ENCODE data around the gene SLF2.
A peak's percentile ranks its signal among the peaks of the same experiment; 100 is the strongest.
"Not testable (repeated sequence)": the region's sequence is repeated elsewhere in the genome, so short reads cannot be mapped to it uniquely, and the experiment has no call there.

Gene SLF2

GRCh38 chr10:100874702-100875483 lies 37.9 kb upstream of the SLF2 start:
- no peak overlapping the region for H3K4me3 Mint-ChIP-seq
- ATAC-seq (replicated peaks) (no peak), DNase-seq (no peak)
- peaks cover 0 to 2% of the 10 kb centered on the region in 2 donors for H3K4me1 Mint-ChIP-seq
- no peaks in the 10 kb centered on the region for H3K36me3 Mint-ChIP-seq
- H3K27ac Mint-ChIP-seq = no peak overlapping the region
- no peaks in the 10 kb centered on the region for H3K9me3 Mint-ChIP-seq
- peaks cover 44 to 64% of the 10 kb centered on the region in 2 donors for H3K27me3 Mint-ChIP-seq

DNA sequence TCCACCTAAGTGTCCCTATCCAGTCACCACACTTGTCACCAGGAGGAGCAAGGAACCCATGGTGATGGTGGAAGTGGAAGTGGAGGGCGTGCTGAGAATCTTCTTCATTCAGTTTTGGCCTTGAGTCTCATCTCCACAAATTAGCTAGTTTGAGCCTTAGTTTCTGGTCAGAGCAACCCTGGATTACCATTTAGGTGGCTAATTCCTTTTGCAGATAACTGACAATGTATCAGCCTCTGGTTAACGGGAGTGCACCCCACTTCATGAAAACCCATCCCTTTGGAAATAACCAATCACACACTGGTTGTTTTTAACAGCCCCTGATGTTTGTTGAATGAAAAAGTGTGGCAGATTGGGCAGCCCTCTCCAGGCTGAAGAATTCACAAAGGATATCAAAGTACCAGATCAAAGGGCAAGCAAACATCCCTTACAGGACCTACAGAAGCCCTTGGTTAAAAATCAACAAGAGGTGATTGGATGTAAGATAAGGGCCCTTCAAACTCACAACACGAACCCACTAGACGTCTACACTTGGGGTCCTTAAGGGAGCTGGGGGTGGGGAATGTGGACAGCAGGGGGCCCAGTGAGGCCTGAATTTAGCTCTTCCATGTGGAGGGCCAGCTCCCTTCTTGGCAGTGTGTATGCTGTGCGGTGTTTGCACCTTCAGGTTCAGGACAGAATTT lies 37.1 kb upstream of the SLF2 start:
- Mint-ChIP-seq H3K9me3 (no peaks in the 10 kb centered on the region), H3K27me3 (peaks cover 44 to 64% of the 10 kb centered on the region in 2 donors), H3K4me3 (no peak overlapping the region), H3K4me1 (peaks cover 0 to 2% of the 10 kb centered on the region in 2 donors), H3K27ac (no peak overlapping the region), H3K36me3 (no peaks in the 10 kb centered on the region)
- DNase-seq (no peak), ATAC-seq (replicated peaks) (no peak)

DNA sequence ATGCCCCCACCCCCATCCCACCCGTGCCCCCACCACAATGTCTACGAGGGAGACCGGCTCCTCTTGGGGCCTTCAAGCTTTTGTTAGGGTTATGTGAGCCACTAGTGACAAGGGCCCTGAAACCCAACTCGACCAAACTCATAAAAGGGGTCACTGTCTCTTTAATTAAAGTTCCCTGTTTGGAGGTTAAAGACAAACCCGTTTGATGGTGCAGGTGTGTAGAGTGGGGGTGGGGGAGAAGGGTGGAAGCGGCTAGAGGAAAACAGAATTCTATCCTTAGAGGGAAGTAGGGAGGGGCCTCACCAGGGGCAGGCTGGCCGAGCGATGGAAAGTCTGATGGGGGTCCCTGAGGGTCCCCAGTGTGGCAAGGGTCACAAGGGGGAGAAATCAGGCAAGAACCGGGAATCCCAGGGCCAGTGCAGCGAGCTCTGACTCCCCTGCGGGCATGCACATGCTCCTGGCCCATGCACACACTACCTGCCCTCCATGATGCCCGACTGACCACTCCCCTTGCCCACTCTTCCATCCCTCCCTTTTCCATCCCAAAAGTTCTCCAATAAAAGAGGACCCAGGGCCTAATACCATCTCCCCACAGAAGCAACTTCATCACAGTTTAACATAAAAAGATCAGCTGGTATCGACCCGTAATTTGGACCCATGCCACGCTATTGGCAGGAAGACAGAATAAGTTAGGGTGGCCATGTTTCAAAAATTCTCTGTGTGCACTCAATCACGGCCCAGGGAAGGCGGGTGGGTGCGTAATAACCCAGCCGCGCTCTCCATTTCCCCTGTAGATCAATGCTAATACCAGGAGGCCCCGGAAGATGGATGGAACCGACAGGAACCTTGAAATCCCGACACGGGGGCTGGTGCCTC lies 35.9 kb upstream of the SLF2 start:
- Mint-ChIP-seq H3K27me3 (peaks cover 44 to 69% of the 10 kb centered on the region in 2 donors), H3K4me1 (peaks cover 0 to 2% of the 10 kb centered on the region in 2 donors), H3K27ac (no peak overlapping the region), H3K36me3 (no peaks in the 10 kb centered on the region), H3K4me3 (no peak overlapping the region), H3K9me3 (no peaks in the 10 kb centered on the region)
- no peak for ATAC-seq (replicated peaks)
- no peak for DNase-seq

DNA sequence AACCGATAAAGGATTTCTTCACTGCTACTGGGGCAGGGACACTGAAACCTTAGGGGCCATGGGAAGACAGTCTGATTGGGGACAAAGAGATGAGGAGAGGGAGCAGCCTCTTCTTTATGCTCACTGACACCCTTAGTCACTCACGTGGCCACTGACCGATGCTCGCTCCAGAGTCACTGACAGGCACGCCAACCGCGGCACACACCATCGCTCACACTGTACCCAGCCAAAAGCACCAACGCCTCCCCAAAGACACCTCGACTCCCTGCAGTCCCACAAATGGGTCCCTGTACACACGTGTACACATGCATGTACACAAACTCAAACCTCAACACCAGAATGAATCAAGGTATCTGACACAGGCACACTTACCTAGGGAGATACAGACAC lies 35.3 kb upstream of the SLF2 start:
- Mint-ChIP-seq H3K4me3 (no peak overlapping the region), H3K4me1 (peaks cover 0 to 2% of the 10 kb centered on the region in 2 donors), H3K27me3 (peaks cover 47 to 73% of the 10 kb centered on the region in 2 donors), H3K9me3 (no peaks in the 10 kb centered on the region), H3K36me3 (no peaks in the 10 kb centered on the region), H3K27ac (no peak overlapping the region)
- ATAC-seq (replicated peaks) (no peak), DNase-seq (no peak)

DNA sequence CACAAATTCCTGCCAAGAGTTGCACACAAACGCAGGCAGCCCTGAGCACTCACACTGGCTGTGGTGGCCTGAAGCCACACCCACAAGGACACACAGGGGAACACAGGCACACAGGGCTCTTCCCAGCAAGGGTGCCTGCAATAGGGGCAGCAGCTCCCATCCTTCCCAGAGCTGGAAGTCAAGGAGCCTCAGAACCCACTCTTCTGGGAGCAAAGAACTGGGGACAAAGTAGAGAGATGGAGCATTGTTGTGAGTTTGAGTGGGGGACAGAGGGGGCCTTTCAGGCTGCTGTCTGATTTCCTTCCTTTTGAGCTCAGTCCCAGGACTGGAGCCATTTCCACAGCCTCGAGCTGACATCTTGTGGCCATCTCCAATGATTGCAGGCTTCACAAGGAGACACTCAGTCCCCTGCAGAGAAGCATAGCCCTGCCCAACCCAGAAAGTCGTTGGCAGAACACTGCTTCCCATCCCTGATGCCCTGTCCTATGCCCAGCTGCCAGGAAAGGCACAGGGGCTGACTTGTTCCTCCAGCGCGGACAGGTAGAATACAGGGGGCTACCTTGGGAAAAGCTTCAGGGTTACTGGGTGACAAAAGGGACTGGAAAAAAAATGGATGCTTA lies 34.4 kb upstream of the SLF2 start:
- no peaks in the 10 kb centered on the region for H3K36me3 Mint-ChIP-seq
- H3K27me3 Mint-ChIP-seq = peaks cover 44 to 71% of the 10 kb centered on the region in 2 donors
- peak; percentile 83 to 88 for ATAC-seq (replicated peaks)
- H3K9me3 Mint-ChIP-seq = no peaks in the 10 kb centered on the region
- no peak overlapping the region for H3K4me3 Mint-ChIP-seq
- H3K4me1 Mint-ChIP-seq = peaks cover 0 to 2% of the 10 kb centered on the region in 2 donors
- H3K27ac Mint-ChIP-seq = no peak overlapping the region
- peak; percentile 18 for DNase-seq

- Mint-ChIP-seq H3K27ac (no peak overlapping the region), H3K9me3 (no peaks in the 10 kb centered on the region), H3K4me3 (no peak overlapping the region), H3K4me1 (peaks cover 0 to 2% of the 10 kb centered on the region in 2 donors), H3K27me3 (peaks cover 36 to 61% of the 10 kb centered on the region in 2 donors), H3K36me3 (no peaks in the 10 kb centered on the region)
- ATAC-seq (replicated peaks) (no peak), DNase-seq (no peak)
These were observed 32.9 kb upstream of the SLF2 start for GRCh38 chr10:100879741-100880360.

DNA sequence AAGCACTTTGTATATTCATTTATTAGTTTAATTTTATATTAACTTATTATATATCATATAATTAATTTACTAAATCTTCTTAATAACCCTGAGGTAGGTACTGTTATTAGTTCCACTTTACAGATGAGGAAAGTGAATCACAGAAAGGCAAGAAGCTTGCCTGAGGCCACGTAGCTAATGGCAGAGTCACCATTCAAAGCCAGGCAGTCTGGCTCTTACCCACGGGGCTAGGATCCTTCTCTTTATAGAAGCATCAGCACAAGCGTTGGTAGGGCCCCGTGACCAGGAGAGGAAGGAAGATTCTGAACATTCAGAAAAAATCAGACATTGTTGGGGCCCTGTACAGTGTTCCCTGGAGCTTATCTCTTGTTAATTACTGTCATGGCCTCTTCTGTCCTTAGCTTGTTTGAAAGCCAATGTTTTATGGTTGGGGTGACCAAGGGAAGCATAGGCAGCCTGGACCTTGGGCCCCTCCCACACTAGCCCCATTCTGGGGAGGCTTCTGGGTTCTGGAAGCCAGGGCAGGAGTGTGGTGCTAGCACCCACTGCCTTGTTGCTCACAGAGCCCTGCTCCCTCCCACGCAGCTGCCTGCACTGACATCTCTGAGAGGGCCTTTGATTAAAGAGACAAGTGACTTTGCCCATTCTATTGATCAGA lies 31.1 kb upstream of the SLF2 start:
- H3K4me1 Mint-ChIP-seq = peaks cover 0 to 2% of the 10 kb centered on the region in 2 donors
- peaks cover 32 to 46% of the 10 kb centered on the region in 2 donors for H3K27me3 Mint-ChIP-seq
- ATAC-seq (replicated peaks) (no peak), DNase-seq (no peak)
- no peaks in the 10 kb centered on the region for H3K9me3 Mint-ChIP-seq
- H3K4me3 Mint-ChIP-seq = no peak overlapping the region
- H3K36me3 Mint-ChIP-seq = no peaks in the 10 kb centered on the region
- no peak overlapping the region for H3K27ac Mint-ChIP-seq

GRCh38 chr10:100882252-100882651 lies 30.5 kb upstream of the SLF2 start:
- no peak for ATAC-seq (replicated peaks)
- no peaks in the 10 kb centered on the region for H3K36me3 Mint-ChIP-seq

GRCh38 chr10:100882671-100883311 lies 30.0 kb upstream of the SLF2 start:
- no peaks in the 10 kb centered on the region for H3K9me3 Mint-ChIP-seq
- H3K4me3 Mint-ChIP-seq = no peak overlapping the region
- DNase-seq = no peak

More at GRCh38 chr10:100882252-100882651, 30.5 kb upstream of the SLF2 start:
- H3K4me1 Mint-ChIP-seq = peaks cover 0 to 2% of the 10 kb centered on the region in 2 donors
- H3K27me3 Mint-ChIP-seq = peaks cover 26 to 49% of the 10 kb centered on the region in 2 donors
- H3K4me3 Mint-ChIP-seq = no peak overlapping the region
- no peaks in the 10 kb centered on the region for H3K9me3 Mint-ChIP-seq
- DNase-seq = no peak
- H3K27ac Mint-ChIP-seq = no peak overlapping the region

GRCh38 chr10:100883312-100883821 lies 29.4 kb upstream of the SLF2 start:
- peaks cover 16 to 39% of the 10 kb centered on the region in 2 donors for H3K27me3 Mint-ChIP-seq

More at GRCh38 chr10:100882671-100883311, 30.0 kb upstream of the SLF2 start:
- Mint-ChIP-seq H3K4me1 (peaks cover 0 to 2% of the 10 kb centered on the region in 2 donors), H3K27ac (no peak overlapping the region), H3K36me3 (no peaks in the 10 kb centered on the region), H3K27me3 (peaks cover 22 to 44% of the 10 kb centered on the region in 2 donors)
- ATAC-seq (replicated peaks) = no peak

DNA sequence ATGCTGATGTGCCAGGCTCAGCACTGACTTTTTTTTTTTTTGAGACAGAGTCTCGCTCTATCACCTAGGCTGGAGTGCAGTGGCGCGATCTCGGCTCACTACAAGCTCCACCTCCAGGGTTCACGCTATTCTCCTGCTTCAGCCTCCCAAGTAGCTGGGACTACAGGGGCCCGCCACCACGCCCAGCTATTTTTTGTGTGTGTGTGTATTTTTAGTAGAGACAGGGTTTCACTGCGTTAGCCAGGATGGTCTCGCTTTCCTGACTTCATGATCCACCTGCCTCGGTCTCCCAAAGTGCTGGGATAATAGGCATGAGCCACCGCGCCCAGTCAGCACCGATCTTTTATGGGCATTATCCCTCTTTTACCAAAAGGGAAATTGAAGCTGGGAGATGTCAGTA lies 27.2 kb upstream of the SLF2 start:
- not testable (repeated sequence) for H3K4me1 Mint-ChIP-seq; H3K9me3 Mint-ChIP-seq; DNase-seq; H3K36me3 Mint-ChIP-seq; ATAC-seq (replicated peaks); H3K27ac Mint-ChIP-seq; H3K4me3 Mint-ChIP-seq
- H3K27me3 Mint-ChIP-seq = peaks cover 25 to 45% of the 10 kb centered on the region in 2 donors

More at GRCh38 chr10:100883312-100883821, 29.4 kb upstream of the SLF2 start:
- no peak for DNase-seq
- ATAC-seq (replicated peaks) = no peak
- no peaks in the 10 kb centered on the region for H3K36me3 Mint-ChIP-seq
- no peak overlapping the region for H3K4me3 Mint-ChIP-seq
- no peaks in the 10 kb centered on the region for H3K9me3 Mint-ChIP-seq
- H3K4me1 Mint-ChIP-seq = peaks cover 0 to 2% of the 10 kb centered on the region in 2 donors
- H3K27ac Mint-ChIP-seq = no peak overlapping the region

- no peak overlapping the region for H3K4me3 Mint-ChIP-seq
- peaks cover 30 to 45% of the 10 kb centered on the region in 2 donors for H3K27me3 Mint-ChIP-seq
- H3K36me3 Mint-ChIP-seq = no peaks in the 10 kb centered on the region
- DNase-seq (no peak), ATAC-seq (replicated peaks) (no peak)
- H3K9me3 Mint-ChIP-seq = no peaks in the 10 kb centered on the region
- no peaks in the 10 kb centered on the region for H3K4me1 Mint-ChIP-seq
- H3K27ac Mint-ChIP-seq = no peak overlapping the region
These were observed 26.7 kb upstream of the SLF2 start for GRCh38 chr10:100886091-100886490.

Measured in stimulated activated naive B cell treated with anti-CD40 and anti-IgM and Interleukin-4, amounts not matched to agents 10 μg/mL and 1 μg/mL and 100 μg/mL, for 72 hours (primary cell).